HepG2 (cell line): ENCODE results near the gene IFIT1. TPM values are rescaled to one million over a fixed set of nuclear protein-coding genes. Genes with fewer than 3 reads are reported as not detected.

Experiments
- HNRNPL ChIP-seq: fragments of 200-400 bp; formaldehyde crosslinking; IDR thresholded peaks from 2 replicates; pipeline ENCODE4 v1.6.1; 2017; ENCODE audit warnings: mild to moderate bottlenecking, low read depth, low read length
- HOXA3 ChIP-seq: sonication (generic); formaldehyde crosslinking; IDR thresholded peaks from 2 replicates; pipeline ENCODE4 v1.5.0; 2020; ENCODE audit warnings: missing genetic modification reagents
- IKZF1 ChIP-seq: fragments of 450-650 bp; IDR thresholded peaks from 2 replicates; pipeline ENCODE4 v1.7.1; 2016
- KDM5A ChIP-seq: fragments of 200-600 bp; sonication (generic); IDR thresholded peaks from 2 replicates; pipeline ENCODE4 v1.7.0; 2018; ENCODE audit warnings: antibody characterized with exemption, mild to moderate bottlenecking, low read length, borderline replicate concordance
- KLF15 ChIP-seq: sonication (generic); formaldehyde crosslinking; IDR thresholded peaks from 2 replicates; pipeline ENCODE4 v1.8.1; 2023; ENCODE audit warnings: borderline replicate concordance, mild to moderate bottlenecking, inconsistent platforms, missing genetic modification reagents, mixed read lengths
- MED1 ChIP-seq: sonication (generic); formaldehyde crosslinking; IDR thresholded peaks from 2 replicates; pipeline ENCODE4 v1.4.0; 2020; ENCODE audit warnings: missing genetic modification reagents
- POLR2A ChIP-seq, 2 experiments: IDR thresholded peaks; 2 replicates each; pipeline ENCODE4 v1.6.1; 2011; ENCODE audit warnings: low read depth in 2 of 2, low read length in 2 of 2, mild to moderate bottlenecking in 1 of 2, moderate library complexity in 1 of 2; ENCODE audit not compliant: insufficient read depth in 1 of 2
- SALL2 ChIP-seq: sonication (generic); formaldehyde crosslinking; IDR thresholded peaks from 2 replicates; pipeline ENCODE4 v1.8.1; 2023; ENCODE audit warnings: mild to moderate bottlenecking, missing genetic modification reagents, inconsistent platforms
- ZMYM4 ChIP-seq: sonication (generic); formaldehyde crosslinking; IDR thresholded peaks from 2 replicates; pipeline ENCODE4 v1.8.1; 2023; ENCODE audit warnings: mild to moderate bottlenecking, missing genetic modification reagents
- ZNF136 ChIP-seq: sonication (generic); formaldehyde crosslinking; IDR thresholded peaks from 2 replicates; pipeline ENCODE4 v1.8.1; 2022; ENCODE audit warnings: low read depth, mild to moderate bottlenecking, moderate library complexity, missing genetic modification reagents
- ZNF543 ChIP-seq: sonication (generic); formaldehyde crosslinking; IDR thresholded peaks from 2 replicates; pipeline ENCODE4 v1.4.0; 2020; ENCODE audit warnings: mild to moderate bottlenecking, missing genetic modification reagents
- ZNF547 ChIP-seq: sonication (generic); formaldehyde crosslinking; IDR thresholded peaks from 2 replicates; pipeline ENCODE4 v1.5.1; 2020; ENCODE audit warnings: mild to moderate bottlenecking, missing genetic modification reagents
- polyA plus RNA-seq, 8 experiments: library from polyadenylated mRNA; depleted of rRNA in 3 of 8; stranded (reverse) in 7 of 8; unstranded in 1 of 8; fragments of >200 nt; fragmentation: Illumina TruSeq in 4 of 8; extraction: Trizol in 4 of 8; gene quantifications; 2 replicates each; pipeline versions ENCODE4 v1.2.1 to v1.2.3, GENCODE V29; 2011 to 2016; ENCODE audit warnings: low read depth in 4 of 8, missing spikeins in 1 of 8, mixed read lengths in 1 of 8; ENCODE audit not compliant: insufficient read depth in 1 of 8
- total RNA-seq, 5 experiments: library from RNA; depleted of rRNA; stranded (reverse); fragments of >200 nt; fragmentation: Illumina TruSeq; extraction: Trizol; gene quantifications; 2 replicates each; pipeline ENCODE4 v1.2.3, GENCODE V29; 2016; ENCODE audit warnings: low read depth in 1 of 5
- TF ChIP-seq, protein P1 (sequence below): sonication (generic); formaldehyde crosslinking; IDR thresholded peaks from 2 replicates; pipeline ENCODE4 v1.5.1; 2020; ENCODE audit warnings: mild to moderate bottlenecking, missing genetic modification reagents, borderline replicate concordance
- TF ChIP-seq, protein P2 (sequence below): sonication (generic); formaldehyde crosslinking; IDR thresholded peaks from 2 replicates; pipeline ENCODE4 v1.8.0; 2022; ENCODE audit warnings: missing genetic modification reagents, mild to moderate bottlenecking, moderate library complexity, borderline replicate concordance
- TF ChIP-seq, protein P3 (sequence below): IDR thresholded peaks from 2 replicates; pipeline ENCODE4 v1.6.1; 2016; ENCODE audit warnings: missing compliant biosample characterization, missing genetic modification reagents, borderline replicate concordance
- TF ChIP-seq, protein P4 (sequence below): sonication (generic); formaldehyde crosslinking; IDR thresholded peaks from 2 replicates; pipeline ENCODE4 v1.4.0; 2020; ENCODE audit warnings: missing genetic modification reagents

IFIT1 gene
- total and polyA plus RNA-seq, 2 of the 13 experiments (the other 11 are each of a cell fraction or from before 2014, with no cell fraction given) = 1.5 to 5.5 TPM

DNA sequence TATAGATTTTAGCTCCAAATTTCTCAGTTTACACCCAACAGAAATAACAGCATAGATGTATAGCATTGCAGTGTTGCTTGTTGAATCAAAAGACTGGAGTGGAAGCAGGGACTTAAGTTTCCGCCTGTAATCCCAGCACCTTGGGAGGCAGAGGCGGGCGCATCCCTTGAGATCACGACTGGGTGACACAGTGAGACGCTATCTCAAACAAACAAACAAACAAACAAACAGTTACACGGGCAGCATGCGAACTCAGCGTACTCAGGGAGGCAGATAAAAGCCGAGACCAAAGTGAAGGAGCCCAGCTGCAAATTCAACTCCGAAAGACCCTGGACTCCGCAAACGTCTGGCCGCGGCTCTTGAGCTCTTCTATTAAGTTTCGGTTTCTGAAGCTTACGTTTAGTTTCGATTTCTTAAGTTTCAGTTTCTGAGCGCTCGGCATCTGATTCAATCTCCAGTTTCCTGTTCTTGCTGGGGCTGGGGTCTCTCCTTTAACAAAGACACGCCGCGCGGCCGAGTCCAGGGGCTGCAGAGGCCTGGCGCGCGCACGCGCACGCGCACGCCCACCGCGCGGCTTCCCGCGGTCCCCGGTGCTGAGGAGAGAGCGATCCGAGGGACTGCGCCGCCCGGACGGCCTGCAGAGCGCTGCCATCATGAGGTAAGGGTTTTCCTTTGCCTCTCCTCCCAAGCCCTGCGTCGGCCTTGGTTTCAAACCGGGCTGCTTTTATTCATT lies 21.9 kb downstream of the IFIT1 start, which contains the start of gene IFIT5 (continued):
- TF ChIP-seq, protein P1, sequence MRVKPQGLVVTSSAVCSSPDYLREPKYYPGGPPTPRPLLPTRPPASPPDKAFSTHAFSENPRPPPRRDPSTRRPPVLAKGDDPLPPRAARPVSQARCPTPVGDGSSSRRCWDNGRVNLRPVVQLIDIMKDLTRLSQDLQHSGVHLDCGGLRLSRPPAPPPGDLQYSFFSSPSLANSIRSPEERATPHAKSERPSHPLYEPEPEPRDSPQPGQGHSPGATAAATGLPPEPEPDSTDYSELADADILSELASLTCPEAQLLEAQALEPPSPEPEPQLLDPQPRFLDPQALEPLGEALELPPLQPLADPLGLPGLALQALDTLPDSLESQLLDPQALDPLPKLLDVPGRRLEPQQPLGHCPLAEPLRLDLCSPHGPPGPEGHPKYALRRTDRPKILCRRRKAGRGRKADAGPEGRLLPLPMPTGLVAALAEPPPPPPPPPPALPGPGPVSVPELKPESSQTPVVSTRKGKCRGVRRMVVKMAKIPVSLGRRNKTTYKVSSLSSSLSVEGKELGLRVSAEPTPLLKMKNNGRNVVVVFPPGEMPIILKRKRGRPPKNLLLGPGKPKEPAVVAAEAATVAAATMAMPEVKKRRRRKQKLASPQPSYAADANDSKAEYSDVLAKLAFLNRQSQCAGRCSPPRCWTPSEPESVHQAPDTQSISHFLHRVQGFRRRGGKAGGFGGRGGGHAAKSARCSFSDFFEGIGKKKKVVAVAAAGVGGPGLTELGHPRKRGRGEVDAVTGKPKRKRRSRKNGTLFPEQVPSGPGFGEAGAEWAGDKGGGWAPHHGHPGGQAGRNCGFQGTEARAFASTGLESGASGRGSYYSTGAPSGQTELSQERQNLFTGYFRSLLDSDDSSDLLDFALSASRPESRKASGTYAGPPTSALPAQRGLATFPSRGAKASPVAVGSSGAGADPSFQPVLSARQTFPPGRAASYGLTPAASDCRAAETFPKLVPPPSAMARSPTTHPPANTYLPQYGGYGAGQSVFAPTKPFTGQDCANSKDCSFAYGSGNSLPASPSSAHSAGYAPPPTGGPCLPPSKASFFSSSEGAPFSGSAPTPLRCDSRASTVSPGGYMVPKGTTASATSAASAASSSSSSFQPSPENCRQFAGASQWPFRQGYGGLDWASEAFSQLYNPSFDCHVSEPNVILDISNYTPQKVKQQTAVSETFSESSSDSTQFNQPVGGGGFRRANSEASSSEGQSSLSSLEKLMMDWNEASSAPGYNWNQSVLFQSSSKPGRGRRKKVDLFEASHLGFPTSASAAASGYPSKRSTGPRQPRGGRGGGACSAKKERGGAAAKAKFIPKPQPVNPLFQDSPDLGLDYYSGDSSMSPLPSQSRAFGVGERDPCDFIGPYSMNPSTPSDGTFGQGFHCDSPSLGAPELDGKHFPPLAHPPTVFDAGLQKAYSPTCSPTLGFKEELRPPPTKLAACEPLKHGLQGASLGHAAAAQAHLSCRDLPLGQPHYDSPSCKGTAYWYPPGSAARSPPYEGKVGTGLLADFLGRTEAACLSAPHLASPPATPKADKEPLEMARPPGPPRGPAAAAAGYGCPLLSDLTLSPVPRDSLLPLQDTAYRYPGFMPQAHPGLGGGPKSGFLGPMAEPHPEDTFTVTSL (CRISPR knock-in tag) = no peak
- TF ChIP-seq, protein P2, sequence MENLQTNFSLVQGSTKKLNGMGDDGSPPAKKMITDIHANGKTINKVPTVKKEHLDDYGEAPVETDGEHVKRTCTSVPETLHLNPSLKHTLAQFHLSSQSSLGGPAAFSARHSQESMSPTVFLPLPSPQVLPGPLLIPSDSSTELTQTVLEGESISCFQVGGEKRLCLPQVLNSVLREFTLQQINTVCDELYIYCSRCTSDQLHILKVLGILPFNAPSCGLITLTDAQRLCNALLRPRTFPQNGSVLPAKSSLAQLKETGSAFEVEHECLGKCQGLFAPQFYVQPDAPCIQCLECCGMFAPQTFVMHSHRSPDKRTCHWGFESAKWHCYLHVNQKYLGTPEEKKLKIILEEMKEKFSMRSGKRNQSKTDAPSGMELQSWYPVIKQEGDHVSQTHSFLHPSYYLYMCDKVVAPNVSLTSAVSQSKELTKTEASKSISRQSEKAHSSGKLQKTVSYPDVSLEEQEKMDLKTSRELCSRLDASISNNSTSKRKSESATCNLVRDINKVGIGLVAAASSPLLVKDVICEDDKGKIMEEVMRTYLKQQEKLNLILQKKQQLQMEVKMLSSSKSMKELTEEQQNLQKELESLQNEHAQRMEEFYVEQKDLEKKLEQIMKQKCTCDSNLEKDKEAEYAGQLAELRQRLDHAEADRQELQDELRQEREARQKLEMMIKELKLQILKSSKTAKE (CRISPR knock-in tag) = no peak
- TF ChIP-seq MED1 = peak; percentile 27; the same call in 1 of the 2 replicates
- TF ChIP-seq POLR2A (IDR thresholded peaks at IDR 0.05; ENCODE audit: insufficient read depth in 1 of 2, low read depth in 2 of 2, low read length in 2 of 2) = peak in 1 of 2 experiments; percentile 61; a peak in 2 of 4 replicates
- 0 out of 2 replicates have a peak, but pooled peaks have one; percentile 12 for TF ChIP-seq SALL2 (CRISPR knock-in tag)
- no peak for TF ChIP-seq KLF15 (CRISPR knock-in tag)
- no peak for TF ChIP-seq IKZF1
- TF ChIP-seq, protein P3, sequence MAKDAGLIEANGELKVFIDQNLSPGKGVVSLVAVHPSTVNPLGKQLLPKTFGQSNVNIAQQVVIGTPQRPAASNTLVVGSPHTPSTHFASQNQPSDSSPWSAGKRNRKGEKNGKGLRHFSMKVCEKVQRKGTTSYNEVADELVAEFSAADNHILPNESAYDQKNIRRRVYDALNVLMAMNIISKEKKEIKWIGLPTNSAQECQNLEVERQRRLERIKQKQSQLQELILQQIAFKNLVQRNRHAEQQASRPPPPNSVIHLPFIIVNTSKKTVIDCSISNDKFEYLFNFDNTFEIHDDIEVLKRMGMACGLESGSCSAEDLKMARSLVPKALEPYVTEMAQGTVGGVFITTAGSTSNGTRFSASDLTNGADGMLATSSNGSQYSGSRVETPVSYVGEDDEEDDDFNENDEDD = peak; percentile 53; the same call in 1 of the 2 replicates
- peak; percentile 23; the same call in 1 of the 2 replicates for TF ChIP-seq ZNF543 (CRISPR knock-in tag)
- TF ChIP-seq, protein P4, sequence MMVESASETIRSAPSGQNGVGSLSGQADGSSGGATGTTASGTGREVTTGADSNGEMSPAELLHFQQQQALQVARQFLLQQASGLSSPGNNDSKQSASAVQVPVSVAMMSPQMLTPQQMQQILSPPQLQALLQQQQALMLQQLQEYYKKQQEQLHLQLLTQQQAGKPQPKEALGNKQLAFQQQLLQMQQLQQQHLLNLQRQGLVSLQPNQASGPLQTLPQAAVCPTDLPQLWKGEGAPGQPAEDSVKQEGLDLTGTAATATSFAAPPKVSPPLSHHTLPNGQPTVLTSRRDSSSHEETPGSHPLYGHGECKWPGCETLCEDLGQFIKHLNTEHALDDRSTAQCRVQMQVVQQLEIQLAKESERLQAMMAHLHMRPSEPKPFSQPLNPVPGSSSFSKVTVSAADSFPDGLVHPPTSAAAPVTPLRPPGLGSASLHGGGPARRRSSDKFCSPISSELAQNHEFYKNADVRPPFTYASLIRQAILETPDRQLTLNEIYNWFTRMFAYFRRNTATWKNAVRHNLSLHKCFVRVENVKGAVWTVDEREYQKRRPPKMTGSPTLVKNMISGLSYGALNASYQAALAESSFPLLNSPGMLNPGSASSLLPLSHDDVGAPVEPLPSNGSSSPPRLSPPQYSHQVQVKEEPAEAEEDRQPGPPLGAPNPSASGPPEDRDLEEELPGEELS = peak; percentile 43; the same call in 1 of the 2 replicates
- no peak for TF ChIP-seq HNRNPL
- TF ChIP-seq ZNF547 = peak; percentile 76
- peak; percentile 48; the same call in 1 of the 2 replicates for TF ChIP-seq KDM5A
- TF ChIP-seq ZMYM4 (CRISPR knock-in tag) = no peak
- peak; percentile 35; the same call in 1 of the 2 replicates for TF ChIP-seq HOXA3 (CRISPR knock-in tag)
- 0 out of 2 replicates have a peak, but pooled peaks have one; percentile 63 for TF ChIP-seq ZNF136
